ENCODE measurements around the gene OPCML. TPM values are rescaled to one million over a fixed set of nuclear protein-coding genes. Genes with fewer than 3 reads are reported as not detected.

Gene OPCML
- total RNA-seq, 1 donor = under 0.01 TPM

DNA sequence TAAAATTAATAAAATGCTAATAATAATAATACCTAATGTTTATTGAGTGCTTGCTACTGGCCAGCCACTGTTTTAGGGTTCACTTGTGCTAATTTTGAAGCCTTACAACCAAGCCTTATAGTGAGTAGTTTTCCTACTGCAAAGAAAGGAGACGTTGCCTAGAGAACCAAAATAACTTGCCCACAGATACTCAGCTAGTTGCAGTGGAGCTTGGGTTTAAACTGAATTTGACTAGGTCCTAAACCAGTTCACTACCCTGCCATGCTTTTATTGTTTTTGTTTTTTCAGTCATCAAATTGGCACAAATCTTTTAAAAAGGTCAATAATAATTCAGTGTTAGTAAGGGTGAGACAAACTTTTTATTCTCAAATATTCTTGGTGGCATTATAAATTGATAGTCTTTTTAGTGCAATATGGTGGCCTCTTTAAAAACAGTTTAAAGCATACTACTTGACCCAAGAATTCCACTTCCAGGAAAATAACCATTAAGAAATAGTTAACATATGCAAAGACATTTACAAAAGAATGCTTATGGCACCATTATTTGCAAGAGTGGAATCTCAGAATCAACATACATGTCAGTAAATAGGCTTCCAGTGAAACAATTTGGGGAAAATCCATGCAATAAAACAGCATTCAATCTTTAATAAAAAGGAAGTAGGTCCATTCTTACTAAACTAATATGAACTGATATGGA is 90.2 kb downstream of the OPCML start:
- Histone ChIP-seq H3K4me3 (ENCODE audit: low read length) (no peak overlapping the region), H3K27me3 (ENCODE audit: insufficient read depth, low read length) (no peaks in the 10 kb centered on the region), H3K4me1 (ENCODE audit: insufficient read depth, low read length) (no peaks in the 10 kb centered on the region), H3K9me3 (ENCODE audit: low read depth, low read length) (no peaks in the 10 kb centered on the region)

DNA sequence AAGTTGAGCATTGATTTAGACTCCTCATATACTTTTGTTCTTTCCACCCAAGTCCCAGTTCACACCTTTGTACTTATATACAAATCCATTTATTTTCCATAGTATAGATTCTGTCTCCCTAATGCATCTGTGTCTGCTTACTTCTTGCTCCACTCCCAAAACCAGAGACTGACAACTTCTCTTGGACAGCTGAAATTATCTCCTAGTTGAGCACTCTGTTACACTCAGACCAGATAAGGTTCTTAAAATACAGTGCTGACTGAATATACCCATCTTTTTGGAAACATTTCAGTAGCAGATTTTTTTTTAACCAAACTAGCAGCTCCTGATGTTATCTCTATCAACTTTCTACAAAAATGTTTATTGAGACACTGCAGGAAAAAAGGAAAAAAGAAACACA is 106.3 kb downstream of the OPCML start:
- Histone ChIP-seq H3K27me3 (ENCODE audit: insufficient read depth, low read length) (no peaks in the 10 kb centered on the region), H3K9me3 (ENCODE audit: low read depth, low read length) (no peaks in the 10 kb centered on the region), H3K4me3 (ENCODE audit: low read length) (no peak overlapping the region), H3K4me1 (ENCODE audit: insufficient read depth, low read length) (no peaks in the 10 kb centered on the region)

DNA sequence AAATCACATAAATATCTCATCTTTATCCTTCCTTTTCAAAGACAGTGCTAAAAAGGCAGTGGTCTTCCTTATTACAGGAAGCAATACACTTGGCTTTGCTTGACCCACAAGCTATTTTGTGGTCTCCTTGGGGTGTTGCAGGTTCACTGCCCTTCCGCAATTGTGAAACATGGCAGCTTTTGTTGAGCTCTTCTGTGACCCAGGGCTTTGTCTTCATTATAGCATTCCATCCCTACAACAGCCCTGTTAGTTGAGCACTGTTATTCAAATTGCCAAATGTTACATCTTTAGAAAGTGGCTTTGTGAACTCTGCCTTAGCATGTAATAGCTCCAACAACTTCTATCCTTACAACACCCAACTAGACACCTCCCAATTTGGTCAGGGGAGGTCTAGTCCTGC is 107.1 kb downstream of the OPCML start:
- Histone ChIP-seq H3K4me1 (ENCODE audit: insufficient read depth, low read length) (no peaks in the 10 kb centered on the region), H3K27me3 (ENCODE audit: insufficient read depth, low read length) (no peaks in the 10 kb centered on the region), H3K9me3 (ENCODE audit: low read depth, low read length) (no peaks in the 10 kb centered on the region), H3K4me3 (ENCODE audit: low read length) (no peak overlapping the region)

DNA sequence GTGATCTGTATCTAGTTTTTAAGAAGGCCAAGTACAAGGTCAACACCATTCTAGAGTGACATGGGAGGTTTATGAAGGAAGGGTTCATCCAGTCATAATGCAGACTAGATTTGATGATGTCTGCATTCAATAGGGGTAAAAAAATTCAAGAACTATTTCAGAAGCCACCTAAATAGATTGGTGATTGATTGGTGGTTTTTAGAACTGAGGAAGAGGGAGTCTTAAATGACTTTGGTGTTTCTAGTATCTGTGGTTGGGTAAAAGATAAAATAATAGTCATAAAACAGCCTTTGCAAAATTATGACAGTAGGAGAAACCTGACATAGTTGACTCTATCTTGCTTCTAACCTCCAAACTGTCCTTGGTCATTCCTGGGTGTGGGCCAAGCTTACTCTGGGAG is 114.1 kb downstream of the OPCML start:
- Histone ChIP-seq H3K27me3 (ENCODE audit: insufficient read depth, low read length) (no peaks in the 10 kb centered on the region), H3K4me1 (ENCODE audit: insufficient read depth, low read length) (no peaks in the 10 kb centered on the region), H3K9me3 (ENCODE audit: low read depth, low read length) (no peaks in the 10 kb centered on the region), H3K4me3 (ENCODE audit: low read length) (no peak overlapping the region)

DNA sequence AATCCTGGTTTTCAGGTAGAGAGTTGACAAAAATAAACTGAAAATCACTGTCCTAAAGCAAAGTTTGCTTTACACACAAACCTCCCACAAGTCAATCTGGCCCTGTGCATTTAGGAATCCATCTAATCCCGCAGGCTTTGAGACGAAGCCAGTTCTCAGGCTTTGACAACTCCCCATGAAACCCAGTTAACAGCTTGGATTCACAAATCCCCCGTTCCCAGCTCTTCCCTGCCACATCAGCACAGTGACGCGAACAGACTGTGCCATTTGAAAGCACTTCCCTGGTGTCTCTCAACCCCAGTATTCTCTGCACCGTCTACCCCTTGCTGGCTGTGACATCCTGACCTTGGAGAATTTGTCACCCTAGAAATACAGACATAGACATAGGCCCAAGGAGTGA is 117.8 kb downstream of the OPCML start:
- Histone ChIP-seq H3K4me3 (ENCODE audit: low read length) (no peak overlapping the region), H3K4me1 (ENCODE audit: insufficient read depth, low read length) (no peaks in the 10 kb centered on the region), H3K9me3 (ENCODE audit: low read depth, low read length) (no peaks in the 10 kb centered on the region), H3K27me3 (ENCODE audit: insufficient read depth, low read length) (no peaks in the 10 kb centered on the region)

DNA sequence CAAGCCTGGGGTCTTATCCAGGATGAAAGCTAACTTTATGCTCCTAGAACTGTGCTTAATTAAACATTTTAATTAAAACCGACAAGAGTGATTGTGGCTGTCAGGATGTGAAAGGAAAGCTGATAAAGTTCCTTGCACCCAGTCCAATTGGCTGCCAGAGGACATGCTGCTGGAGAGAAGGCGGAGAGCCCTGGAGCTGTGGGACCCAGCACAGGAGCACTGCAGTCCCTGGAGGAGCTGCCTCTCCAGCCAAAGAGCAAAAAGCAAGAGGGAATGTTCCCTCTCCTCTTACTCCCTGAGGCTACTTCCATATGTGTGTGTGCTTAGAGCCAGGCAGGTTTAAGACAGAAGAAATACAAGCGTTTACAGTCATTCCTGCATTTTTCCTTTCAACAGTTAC is 118.6 kb downstream of the OPCML start:
- H3K4me1 ChIP-seq (ENCODE audit: insufficient read depth, low read length) = no peaks in the 10 kb centered on the region
- H3K9me3 ChIP-seq (ENCODE audit: low read depth, low read length) = no peaks in the 10 kb centered on the region
- no peak overlapping the region for H3K4me3 ChIP-seq (ENCODE audit: low read length)
- no peaks in the 10 kb centered on the region for H3K27me3 ChIP-seq (ENCODE audit: insufficient read depth, low read length)

DNA sequence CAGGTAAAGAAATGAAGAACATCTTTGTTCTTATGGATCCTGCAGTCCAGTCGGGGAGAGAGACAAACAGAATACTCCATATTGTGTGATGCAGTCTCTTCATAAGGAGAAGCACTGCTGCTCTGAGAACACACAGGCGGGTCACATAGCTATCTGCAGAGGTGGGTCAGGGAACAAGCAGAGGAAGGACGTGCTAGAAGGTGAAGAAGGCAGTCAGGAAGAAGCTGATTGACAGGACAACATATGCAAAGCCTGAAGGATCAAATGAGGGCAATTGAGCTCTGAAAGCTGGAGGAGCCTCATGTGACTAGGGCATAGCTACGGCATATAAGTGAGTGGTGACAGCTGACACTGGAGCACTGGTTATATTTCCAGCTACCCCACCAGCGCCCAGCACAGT is 122.5 kb downstream of the OPCML start:
- Histone ChIP-seq H3K4me3 (ENCODE audit: low read length) (no peak overlapping the region), H3K27me3 (ENCODE audit: insufficient read depth, low read length) (no peaks in the 10 kb centered on the region), H3K4me1 (ENCODE audit: insufficient read depth, low read length) (no peaks in the 10 kb centered on the region)

DNA sequence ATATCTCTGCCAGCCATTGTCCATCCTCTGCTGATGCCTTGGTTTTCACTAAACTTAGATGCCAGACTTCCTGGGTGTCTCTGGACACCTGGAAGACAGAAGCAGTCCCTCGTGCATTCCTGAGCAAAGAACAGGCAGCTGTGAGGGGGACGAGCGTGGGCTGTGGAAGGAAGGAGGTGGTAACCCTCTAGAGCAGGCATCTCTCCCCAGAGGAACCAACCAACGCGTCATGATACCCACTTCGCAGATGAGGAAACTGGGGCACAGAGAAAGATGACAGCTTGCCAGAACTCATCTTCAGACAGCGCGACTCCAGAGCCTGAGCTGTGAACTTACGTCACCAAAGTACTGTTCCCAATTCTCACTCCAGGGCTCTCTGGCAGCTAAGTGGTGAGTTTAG is 123.4 kb downstream of the OPCML start:
- no peaks in the 10 kb centered on the region for H3K27me3 ChIP-seq (ENCODE audit: insufficient read depth, low read length)
- no peaks in the 10 kb centered on the region for H3K4me1 ChIP-seq (ENCODE audit: insufficient read depth, low read length)
- no peaks in the 10 kb centered on the region for H3K9me3 ChIP-seq (ENCODE audit: low read depth, low read length)
- H3K4me3 ChIP-seq (ENCODE audit: low read length) = no peak overlapping the region

More for the DNA sequence above, 122.5 kb downstream of the OPCML start:
- H3K9me3 ChIP-seq (ENCODE audit: low read depth, low read length) = no peaks in the 10 kb centered on the region

DNA sequence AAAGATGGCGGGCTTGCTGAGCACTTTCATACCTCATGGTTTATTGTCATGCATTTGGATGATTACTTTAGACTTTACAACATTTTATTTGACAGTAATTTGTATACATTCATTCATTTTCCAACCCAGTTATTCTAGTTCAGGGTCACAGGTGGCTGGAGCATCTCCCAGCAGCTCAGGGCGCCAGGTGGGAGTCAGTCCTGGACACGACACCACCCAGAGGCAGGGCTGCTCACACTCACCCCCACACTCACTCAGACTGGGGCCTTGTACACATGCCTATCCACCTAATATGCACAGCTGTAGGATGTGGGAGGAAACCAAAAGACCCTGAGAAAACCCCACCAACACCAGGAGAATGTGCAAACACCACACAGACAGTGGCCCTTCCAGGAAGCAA is 123.9 kb downstream of the OPCML start:
- Histone ChIP-seq H3K4me1 (ENCODE audit: insufficient read depth, low read length) (no peaks in the 10 kb centered on the region), H3K9me3 (ENCODE audit: low read depth, low read length) (no peaks in the 10 kb centered on the region), H3K4me3 (ENCODE audit: low read length) (no peak overlapping the region), H3K27me3 (ENCODE audit: insufficient read depth, low read length) (no peaks in the 10 kb centered on the region)

DNA sequence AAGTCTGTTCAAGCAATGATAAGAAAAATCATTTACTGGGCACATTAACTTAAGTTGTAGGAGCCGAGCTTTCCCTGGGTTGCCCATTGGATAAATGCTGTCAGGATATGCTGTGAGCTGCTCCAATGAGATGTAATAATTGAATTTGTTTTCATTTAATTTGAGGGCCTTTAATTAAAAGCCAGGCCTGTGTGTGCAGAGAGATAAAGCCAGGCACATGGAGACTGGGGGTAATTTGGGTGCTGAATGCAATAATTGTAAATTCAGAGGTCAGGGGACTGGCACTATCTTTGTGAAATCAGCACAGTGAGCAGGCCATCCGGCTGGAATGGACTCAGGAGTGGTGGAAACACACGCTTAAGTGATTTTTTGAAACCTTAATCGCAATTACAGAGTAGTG is 125.8 kb downstream of the OPCML start:
- H3K27me3 ChIP-seq (ENCODE audit: insufficient read depth, low read length) = no peaks in the 10 kb centered on the region
- no peaks in the 10 kb centered on the region for H3K9me3 ChIP-seq (ENCODE audit: low read depth, low read length)
- no peak overlapping the region for H3K4me3 ChIP-seq (ENCODE audit: low read length)
- H3K4me1 ChIP-seq (ENCODE audit: insufficient read depth, low read length) = no peaks in the 10 kb centered on the region

DNA sequence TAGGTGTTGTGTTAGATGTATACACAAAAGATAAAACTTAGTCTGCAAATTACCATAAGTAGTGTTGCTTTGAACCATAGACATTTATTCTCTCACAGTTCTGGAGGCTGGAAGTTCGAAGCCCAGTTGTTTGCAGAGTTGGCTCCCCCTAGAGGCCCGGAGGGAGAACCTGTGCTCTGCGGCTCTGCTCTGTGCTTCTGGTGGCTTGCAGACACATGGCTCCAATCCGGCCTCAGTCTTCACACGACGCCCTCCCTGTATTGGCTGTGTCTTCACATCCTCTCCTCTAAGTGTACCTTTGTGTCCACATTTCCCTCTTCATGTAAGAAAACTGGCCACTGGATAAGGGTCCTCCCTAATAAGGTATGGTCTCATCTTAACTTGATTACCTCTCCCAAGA is 128.4 kb downstream of the OPCML start:
- Histone ChIP-seq H3K4me1 (ENCODE audit: insufficient read depth, low read length) (no peaks in the 10 kb centered on the region), H3K27me3 (ENCODE audit: insufficient read depth, low read length) (no peaks in the 10 kb centered on the region), H3K9me3 (ENCODE audit: low read depth, low read length) (no peaks in the 10 kb centered on the region), H3K4me3 (ENCODE audit: low read length) (no peak overlapping the region)

DNA sequence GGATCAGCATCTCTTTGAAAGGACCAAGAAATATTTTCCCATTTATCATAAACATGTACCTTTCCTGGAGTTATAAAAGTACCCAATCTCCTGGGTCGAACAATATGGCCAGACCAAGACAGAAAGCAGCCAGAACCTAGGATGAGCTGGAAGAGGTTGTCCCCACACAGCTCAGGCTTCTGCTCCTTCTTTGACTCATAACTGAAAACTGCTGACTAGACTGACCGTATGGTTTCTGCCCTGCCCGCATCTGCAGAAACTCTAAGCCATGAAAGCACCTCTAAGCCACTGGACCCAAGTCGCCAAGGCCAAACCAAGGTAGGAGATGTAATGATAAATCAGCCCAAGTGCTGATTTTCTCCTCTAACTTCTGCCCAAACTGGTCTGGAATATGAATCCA is 129.8 kb downstream of the OPCML start:
- Histone ChIP-seq H3K27me3 (ENCODE audit: insufficient read depth, low read length) (no peaks in the 10 kb centered on the region), H3K4me3 (ENCODE audit: low read length) (no peak overlapping the region), H3K9me3 (ENCODE audit: low read depth, low read length) (no peaks in the 10 kb centered on the region), H3K4me1 (ENCODE audit: insufficient read depth, low read length) (no peaks in the 10 kb centered on the region)

DNA sequence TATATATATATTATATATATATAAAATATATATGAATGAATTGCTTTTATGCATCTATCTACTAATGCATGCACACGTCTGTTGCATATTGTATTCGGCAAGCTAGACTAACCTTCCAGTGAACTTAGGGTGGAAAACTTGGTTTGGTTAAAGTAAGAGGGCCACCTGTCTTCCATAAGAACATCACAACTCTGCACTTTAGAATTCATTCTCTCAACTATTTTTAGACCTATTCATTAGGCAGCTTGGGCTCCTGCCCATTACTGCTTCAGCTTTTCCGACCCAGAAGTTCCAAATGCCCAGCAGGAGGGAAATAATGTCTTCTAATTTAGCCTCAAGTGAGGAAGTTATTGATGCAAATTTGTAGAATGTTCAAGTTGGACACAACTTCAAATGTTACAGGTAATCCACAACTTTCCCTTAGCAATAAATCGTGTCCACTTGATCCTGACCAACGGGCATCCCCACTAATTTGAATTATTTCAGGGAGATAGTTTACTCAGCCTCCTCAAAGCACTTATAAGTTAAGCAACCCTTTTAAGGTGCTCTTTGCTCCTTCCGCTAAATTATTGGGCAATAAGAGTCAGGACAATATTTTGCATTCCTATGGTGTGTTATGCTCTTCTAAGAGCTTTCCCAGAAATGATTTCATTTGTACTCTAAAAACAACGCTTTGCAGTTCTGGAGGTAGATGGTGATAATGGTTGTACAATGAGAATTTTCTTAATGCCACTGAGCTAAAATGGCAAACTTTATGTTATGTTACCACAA is 132.3 kb downstream of the OPCML start:
- H3K9me3 ChIP-seq (ENCODE audit: low read depth, low read length) = no peaks in the 10 kb centered on the region
- no peak overlapping the region for H3K4me3 ChIP-seq (ENCODE audit: low read length)
- H3K27me3 ChIP-seq (ENCODE audit: insufficient read depth, low read length) = no peaks in the 10 kb centered on the region
- no peaks in the 10 kb centered on the region for H3K4me1 ChIP-seq (ENCODE audit: insufficient read depth, low read length)

DNA sequence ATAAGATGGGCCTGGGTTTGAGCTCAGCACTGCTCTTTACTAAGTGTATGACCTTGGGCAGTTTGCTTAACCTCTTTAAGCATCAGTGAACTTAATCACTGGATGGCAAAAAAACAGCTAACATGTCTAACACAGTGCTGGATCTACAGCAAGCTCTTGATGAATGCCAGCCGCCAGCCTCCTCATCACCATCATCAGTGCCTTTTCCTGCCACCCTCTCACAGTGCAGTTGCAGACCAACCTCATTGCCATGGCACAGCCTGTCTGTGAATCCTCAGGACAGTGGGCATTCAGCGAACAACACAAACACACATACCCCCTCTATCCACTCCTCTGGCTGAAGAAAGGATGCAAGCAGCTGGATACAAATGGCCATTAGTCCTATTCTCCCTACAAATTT is 133.0 kb downstream of the OPCML start:
- H3K27me3 ChIP-seq (ENCODE audit: insufficient read depth, low read length) = no peaks in the 10 kb centered on the region
- no peaks in the 10 kb centered on the region for H3K9me3 ChIP-seq (ENCODE audit: low read depth, low read length)
- H3K4me3 ChIP-seq (ENCODE audit: low read length) = no peak overlapping the region
- no peaks in the 10 kb centered on the region for H3K4me1 ChIP-seq (ENCODE audit: insufficient read depth, low read length)

DNA sequence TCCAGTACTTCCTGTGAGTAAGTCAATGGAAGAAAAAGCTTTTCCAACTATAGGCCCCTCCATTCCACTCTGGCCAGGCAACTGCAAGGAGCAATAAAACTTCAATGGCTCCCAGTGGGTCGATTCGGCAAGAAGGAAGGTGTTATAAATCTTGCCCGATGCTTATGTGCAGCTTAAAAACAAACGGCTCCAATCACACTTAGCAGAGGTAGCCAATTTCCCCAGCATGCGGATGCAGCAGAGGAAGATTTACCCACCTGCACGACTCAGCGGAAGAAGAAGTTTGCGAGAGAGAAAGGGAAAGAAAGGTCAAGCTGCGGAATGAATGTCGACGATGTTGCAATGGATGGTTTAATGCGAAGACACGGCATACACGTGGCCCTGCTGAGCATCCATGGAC is 141.5 kb downstream of the OPCML start:
- no peaks in the 10 kb centered on the region for H3K9me3 ChIP-seq (ENCODE audit: low read depth, low read length)
- H3K4me1 ChIP-seq (ENCODE audit: insufficient read depth, low read length) = no peaks in the 10 kb centered on the region
- no peaks in the 10 kb centered on the region for H3K27me3 ChIP-seq (ENCODE audit: insufficient read depth, low read length)
- H3K4me3 ChIP-seq (ENCODE audit: low read length) = no peak overlapping the region
